ENCODE measurements around the gene PPP1CA. TPM values are rescaled to one million over a fixed set of nuclear protein-coding genes. Genes with fewer than 3 reads are reported as not detected.

The PPP1CA gene
- total RNA-seq, 1 donor from 2014 or later = 159 TPM

DNA sequence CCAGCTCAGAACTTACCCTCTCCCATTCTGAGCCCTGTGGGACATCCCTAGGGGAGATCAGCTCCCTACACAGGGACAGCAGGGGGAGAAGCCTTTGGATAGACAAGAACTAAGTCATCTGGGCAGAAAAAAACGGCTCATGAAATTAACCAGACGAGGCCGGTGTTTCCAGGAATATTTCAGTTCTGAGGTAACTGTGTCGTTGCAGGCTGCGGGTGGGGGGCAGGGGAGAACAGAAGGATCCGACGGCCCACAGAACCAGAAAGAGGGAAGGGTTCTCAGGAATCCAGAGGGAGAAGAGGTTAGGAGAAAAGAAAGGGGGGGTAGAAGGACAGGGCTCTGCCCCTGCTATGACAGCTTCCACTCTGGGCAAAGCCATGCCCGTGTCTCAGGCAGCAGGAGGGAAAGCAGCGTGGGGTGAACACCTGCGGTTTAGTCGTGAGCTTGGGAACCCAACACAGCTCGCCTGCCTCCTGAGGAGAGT, 31.8 kb downstream of the PPP1CA start:
- H3K27ac Mint-ChIP-seq (ENCODE audit: unreplicated experiment) = peak overlapping the region; percentile 92
- H3K4me3 Mint-ChIP-seq (ENCODE audit: unreplicated experiment) = peak overlapping the region; percentile 78
- H3K9me3 Mint-ChIP-seq (ENCODE audit: unreplicated experiment) = no peaks in the 10 kb centered on the region
- H3K4me2 ChIP-seq (ENCODE audit: low read length) = peak overlapping the region; percentile 93
- no peak for DNase-seq (ENCODE audit: low read depth)
- no peak for TF ChIP-seq EZH2 (IDR thresholded peaks at IDR 0.05; ENCODE audit: insufficient read depth, low read length)
- TF ChIP-seq, protein P1, sequence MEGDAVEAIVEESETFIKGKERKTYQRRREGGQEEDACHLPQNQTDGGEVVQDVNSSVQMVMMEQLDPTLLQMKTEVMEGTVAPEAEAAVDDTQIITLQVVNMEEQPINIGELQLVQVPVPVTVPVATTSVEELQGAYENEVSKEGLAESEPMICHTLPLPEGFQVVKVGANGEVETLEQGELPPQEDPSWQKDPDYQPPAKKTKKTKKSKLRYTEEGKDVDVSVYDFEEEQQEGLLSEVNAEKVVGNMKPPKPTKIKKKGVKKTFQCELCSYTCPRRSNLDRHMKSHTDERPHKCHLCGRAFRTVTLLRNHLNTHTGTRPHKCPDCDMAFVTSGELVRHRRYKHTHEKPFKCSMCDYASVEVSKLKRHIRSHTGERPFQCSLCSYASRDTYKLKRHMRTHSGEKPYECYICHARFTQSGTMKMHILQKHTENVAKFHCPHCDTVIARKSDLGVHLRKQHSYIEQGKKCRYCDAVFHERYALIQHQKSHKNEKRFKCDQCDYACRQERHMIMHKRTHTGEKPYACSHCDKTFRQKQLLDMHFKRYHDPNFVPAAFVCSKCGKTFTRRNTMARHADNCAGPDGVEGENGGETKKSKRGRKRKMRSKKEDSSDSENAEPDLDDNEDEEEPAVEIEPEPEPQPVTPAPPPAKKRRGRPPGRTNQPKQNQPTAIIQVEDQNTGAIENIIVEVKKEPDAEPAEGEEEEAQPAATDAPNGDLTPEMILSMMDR (IDR thresholded peaks at IDR 0.05; ENCODE audit: insufficient read depth, low read depth, low read length) = no peak
- H3K9me3 ChIP-seq (ENCODE audit: insufficient read depth, low read depth, low read length) = no peaks in the 10 kb centered on the region
- peaks cover 9% of the 10 kb centered on the region for H3K36me3 ChIP-seq (ENCODE audit: insufficient read depth, low read length)
- H3K4me1 ChIP-seq (ENCODE audit: insufficient read depth, low read length) = peaks cover 68% of the 10 kb centered on the region
- peaks cover 11% of the 10 kb centered on the region for H3K36me3 Mint-ChIP-seq (ENCODE audit: low read depth, unreplicated experiment)
- H3K9ac ChIP-seq (ENCODE audit: low read length) = peak overlapping the region; percentile 75
- peak overlapping the region; percentile 40 for H3K4me3 ChIP-seq (ENCODE audit: insufficient read depth, low read depth, low read length)
- H2AFZ ChIP-seq (ENCODE audit: low read depth, low read length) = no peak overlapping the region
- FAIRE-seq = no peak
- peaks cover 74% of the 10 kb centered on the region for H4K20me1 ChIP-seq (ENCODE audit: insufficient read depth, low read length)
- H3K27me3 Mint-ChIP-seq (ENCODE audit: low read depth, unreplicated experiment) = no peaks in the 10 kb centered on the region
- no peaks in the 10 kb centered on the region for H3K27me3 ChIP-seq (ENCODE audit: insufficient read depth, low read length)
- H3K4me1 Mint-ChIP-seq (ENCODE audit: low read depth, unreplicated experiment) = peaks cover 54% of the 10 kb centered on the region
- H3K79me2 ChIP-seq (ENCODE audit: insufficient read depth, low read length) = peaks cover 81% of the 10 kb centered on the region
- peak overlapping the region; percentile 67 for H3K27ac ChIP-seq (ENCODE audit: low read depth, low read length)

DNA sequence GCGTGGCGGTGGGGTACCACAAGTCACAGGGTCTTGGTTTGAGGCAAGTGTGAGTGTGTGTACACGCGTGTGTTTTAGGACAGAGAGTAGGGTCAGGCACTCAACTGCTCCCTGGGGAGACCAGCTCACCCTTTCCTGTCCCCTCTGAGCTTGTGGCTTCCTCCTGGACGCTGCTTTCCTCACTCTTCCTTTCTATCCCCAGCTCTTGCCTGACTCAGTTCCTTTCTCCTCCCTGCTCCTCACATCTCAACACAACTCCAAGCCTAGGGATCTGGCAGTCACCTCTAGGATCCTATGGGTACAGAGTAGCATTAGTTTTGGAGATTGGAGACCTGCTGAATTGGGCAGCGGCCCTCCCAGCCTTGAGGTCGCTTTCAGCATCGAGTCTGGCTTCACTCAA, 32.4 kb downstream of the PPP1CA start:
- peaks cover 51% of the 10 kb centered on the region for H3K4me1 Mint-ChIP-seq (ENCODE audit: low read depth, unreplicated experiment)
- peaks cover 80% of the 10 kb centered on the region for H4K20me1 ChIP-seq (ENCODE audit: insufficient read depth, low read length)
- peaks cover 14% of the 10 kb centered on the region for H3K36me3 ChIP-seq (ENCODE audit: insufficient read depth, low read length)
- peaks cover 14% of the 10 kb centered on the region for H3K36me3 Mint-ChIP-seq (ENCODE audit: low read depth, unreplicated experiment)
- H3K4me2 ChIP-seq (ENCODE audit: low read length) = peak overlapping the region; percentile 93
- H3K79me2 ChIP-seq (ENCODE audit: insufficient read depth, low read length) = peaks cover 86% of the 10 kb centered on the region
- peak overlapping the region; percentile 75 for H3K9ac ChIP-seq (ENCODE audit: low read length)
- peak overlapping the region; percentile 92 for H3K27ac Mint-ChIP-seq (ENCODE audit: unreplicated experiment)
- no peaks in the 10 kb centered on the region for H3K9me3 ChIP-seq (ENCODE audit: insufficient read depth, low read depth, low read length)
- no peaks in the 10 kb centered on the region for H3K9me3 Mint-ChIP-seq (ENCODE audit: unreplicated experiment)
- DNase-seq (ENCODE audit: low read depth) (no peak), FAIRE-seq (no peak)
- H3K27me3 ChIP-seq (ENCODE audit: insufficient read depth, low read length) = no peaks in the 10 kb centered on the region
- H3K27ac ChIP-seq (ENCODE audit: low read depth, low read length) = peak overlapping the region; percentile 67
- H3K4me3 Mint-ChIP-seq (ENCODE audit: unreplicated experiment) = peak overlapping the region; percentile 78
- H3K27me3 Mint-ChIP-seq (ENCODE audit: low read depth, unreplicated experiment) = no peaks in the 10 kb centered on the region
- TF ChIP-seq, protein P1 (IDR thresholded peaks at IDR 0.05; ENCODE audit: insufficient read depth, low read depth, low read length) = no peak
- no peak for TF ChIP-seq EZH2 (IDR thresholded peaks at IDR 0.05; ENCODE audit: insufficient read depth, low read length)
- peaks cover 62% of the 10 kb centered on the region for H3K4me1 ChIP-seq (ENCODE audit: insufficient read depth, low read length)
- no peak overlapping the region for H2AFZ ChIP-seq (ENCODE audit: low read depth, low read length)
- no peak overlapping the region for H3K4me3 ChIP-seq (ENCODE audit: insufficient read depth, low read depth, low read length)

DNA sequence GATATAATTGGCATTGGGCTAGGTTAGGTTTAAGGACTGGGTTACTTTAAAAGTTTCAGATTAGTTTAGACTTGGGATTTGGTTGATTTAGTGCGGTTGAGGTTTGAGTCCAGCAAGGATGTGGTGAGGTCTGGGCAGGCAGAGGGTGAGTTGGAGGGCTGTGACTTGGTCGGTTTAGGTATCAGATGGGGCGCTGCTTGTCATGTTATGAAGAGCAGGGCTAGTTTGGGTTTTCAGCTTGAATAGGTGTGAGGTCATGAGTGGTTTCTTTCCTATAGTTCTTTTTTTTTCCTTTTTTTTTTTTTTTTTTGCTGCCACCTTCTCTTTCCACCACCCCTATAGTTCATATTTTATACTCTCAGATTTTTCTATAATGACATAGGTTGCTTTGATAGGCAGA, 33.0 kb downstream of the PPP1CA start:
- FAIRE-seq (no peak), DNase-seq (ENCODE audit: low read depth) (no peak)
- H4K20me1 ChIP-seq (ENCODE audit: insufficient read depth, low read length) = peaks cover 82% of the 10 kb centered on the region
- Mint-ChIP-seq H3K36me3 (ENCODE audit: low read depth, unreplicated experiment) (peaks cover 17% of the 10 kb centered on the region), H3K9me3 (ENCODE audit: unreplicated experiment) (no peaks in the 10 kb centered on the region), H3K4me1 (ENCODE audit: low read depth, unreplicated experiment) (peaks cover 50% of the 10 kb centered on the region), H3K4me3 (ENCODE audit: unreplicated experiment) (no peak overlapping the region), H3K27ac (ENCODE audit: unreplicated experiment) (no peak overlapping the region), H3K27me3 (ENCODE audit: low read depth, unreplicated experiment) (no peaks in the 10 kb centered on the region)
- H2AFZ ChIP-seq (ENCODE audit: low read depth, low read length) = no peak overlapping the region
- peak overlapping the region; percentile 93 for H3K4me2 ChIP-seq (ENCODE audit: low read length)
- H3K36me3 ChIP-seq (ENCODE audit: insufficient read depth, low read length) = peaks cover 14% of the 10 kb centered on the region
- H3K4me1 ChIP-seq (ENCODE audit: insufficient read depth, low read length) = peaks cover 60% of the 10 kb centered on the region
- H3K79me2 ChIP-seq (ENCODE audit: insufficient read depth, low read length) = peaks cover 87% of the 10 kb centered on the region
- H3K9me3 ChIP-seq (ENCODE audit: insufficient read depth, low read depth, low read length) = no peaks in the 10 kb centered on the region
- no peak overlapping the region for H3K27ac ChIP-seq (ENCODE audit: low read depth, low read length)
- H3K9ac ChIP-seq (ENCODE audit: low read length) = no peak overlapping the region
- no peaks in the 10 kb centered on the region for H3K27me3 ChIP-seq (ENCODE audit: insufficient read depth, low read length)
- no peak overlapping the region for H3K4me3 ChIP-seq (ENCODE audit: insufficient read depth, low read depth, low read length)
- TF ChIP-seq, protein P1 (IDR thresholded peaks at IDR 0.05; ENCODE audit: insufficient read depth, low read depth, low read length) = no peak
- no peak for TF ChIP-seq EZH2 (IDR thresholded peaks at IDR 0.05; ENCODE audit: insufficient read depth, low read length)
